Lung (tissue), 12 donors: Measurements from ENCODE around the gene RGSL1. TPM values are rescaled to one million over a fixed set of nuclear protein-coding genes. Genes with fewer than 3 reads are reported as not detected.

ENCODE experiments used
- ATAC-seq: fragments of 200-7000 bp; cut with Tn5 transposase; one replicate; pipeline ENCODE4 v1.9.1; 2020; ENCODE audit warnings: moderate number of reproducible peaks; ENCODE audit not compliant: insufficient read depth, low FRiP score
- DNase-seq, 3 donors: peaks; one replicate each; pipeline ENCODE4 v3.0.0-alpha.2; 2013 to 2017
- H3K27ac ChIP-seq, 2 donors: one replicate each; pipeline ENCODE4 v1.5.1; 2013; ENCODE audit warnings: mild to moderate bottlenecking in 2 of 2, moderate library complexity in 2 of 2, control low read depth in 1 of 2, inconsistent platforms in 1 of 2, low read depth in 1 of 2, low read length in 1 of 2
- H3K27me3 ChIP-seq, 3 donors: one replicate each; pipeline ENCODE4 v1.5.1; 2013; ENCODE audit warnings: low read length in 2 of 3; ENCODE audit not compliant: control insufficient read depth in 3 of 3, insufficient read depth in 3 of 3
- H3K36me3 ChIP-seq, 4 donors: one replicate each; pipeline ENCODE4 v1.5.1; 2013; ENCODE audit warnings: low read length in 4 of 4, mild to moderate bottlenecking in 1 of 4, moderate library complexity in 1 of 4; ENCODE audit not compliant: control insufficient read depth in 4 of 4, insufficient read depth in 4 of 4
- H3K4me1 ChIP-seq, 5 donors: one replicate each; pipeline ENCODE4 v1.5.1; 2013; ENCODE audit warnings: low read length in 5 of 5, mild to moderate bottlenecking in 2 of 5, moderate library complexity in 1 of 5; ENCODE audit not compliant: control insufficient read depth in 5 of 5, insufficient read depth in 5 of 5
- H3K4me3 ChIP-seq: one replicate; pipeline ENCODE4 v1.5.1; 2013; ENCODE audit warnings: mild to moderate bottlenecking, control low read depth, moderate library complexity
- H3K9ac ChIP-seq, 2 donors: one replicate each; pipeline ENCODE4 v1.5.1; 2013; ENCODE audit warnings: low read length in 2 of 2, control low read depth in 1 of 2; ENCODE audit not compliant: insufficient read depth in 1 of 2
- H3K9me3 ChIP-seq, 4 donors: one replicate each; pipeline ENCODE4 v1.5.1; 2013; ENCODE audit warnings: low read length in 3 of 4, mild to moderate bottlenecking in 1 of 4, moderate library complexity in 1 of 4; ENCODE audit not compliant: control insufficient read depth in 4 of 4, insufficient read depth in 3 of 4
- CTCF ChIP-seq: IDR thresholded peaks from 2 replicates; pipeline ENCODE4 v1.5.1; 2012; ENCODE audit warnings: mild to moderate bottlenecking; ENCODE audit errors: control extremely low read depth, extremely low read depth
- WGBS, 2 donors: extraction: QIAGEN DNeasy Blood & Tissue Kit; methylation state at CpG; one replicate each; pipeline ENCODE4 v1.1.7; 2013; 5-methylcytosine and 5-hydroxymethylcytosine counted together
- polyA plus RNA-seq, 2 donors: library from polyadenylated mRNA; stranded (reverse); fragments of 200-250 nt; gene quantifications; one replicate each; pipeline ENCODE4 v1.2.1, GENCODE V29; 2013
- total RNA-seq, 2 donors: library from RNA; depleted of rRNA in 1 of 2; stranded (reverse); fragments of >200 nt in 1 of 2; gene quantifications; one replicate each; pipeline ENCODE4 v1.2.1, GENCODE V29; 2014 to 2021
- donor health status: control.
- donor health status: control.
- donor health status: Bipolar disorder and iron deficiency.
- donor health status: healthy.
- donor health status: DM: yes; HTN: yes; CAD: no.

RGSL1 gene
- total and polyA plus RNA-seq, 4 donors = 0.13 TPM; not detected in 3

- H3K9ac ChIP-seq = no peak overlapping the region
- DNase-seq (no peak), ATAC-seq (no peak)
- H3K27me3 ChIP-seq = no peaks in the 10 kb centered on the region
- H3K27ac ChIP-seq = no peak overlapping the region
- peaks cover 0 to 12% (median 3%) of the 10 kb centered on the region in 5 donors for H3K4me1 ChIP-seq
- 96% methylated on average over 4 of the region's 4 CpGs for WGBS, 2 donors
- peaks cover 0 to 2% (median 0%) of the 10 kb centered on the region in 4 donors for H3K9me3 ChIP-seq
- peaks cover 0 to 16% (median 8%) of the 10 kb centered on the region in 4 donors for H3K36me3 ChIP-seq
- H3K4me3 ChIP-seq = no peak overlapping the region
- TF ChIP-seq CTCF = no peak
Measured at GRCh38 chr1:182584746-182585145, 134.8 kb downstream of the RGSL1 start.

GRCh38 chr1:182586380-182586779 is 136.4 kb downstream of the RGSL1 start:
- H3K36me3 ChIP-seq = peaks cover 0 to 8% (median 1%) of the 10 kb centered on the region in 4 donors
- H3K27me3 ChIP-seq = no peaks in the 10 kb centered on the region
- no peak overlapping the region for H3K4me3 ChIP-seq
- H3K9ac ChIP-seq = no peak overlapping the region
- no peak for ATAC-seq
- no peak for DNase-seq
- H3K27ac ChIP-seq = no peak overlapping the region
- TF ChIP-seq CTCF = no peak
- H3K9me3 ChIP-seq = no peaks in the 10 kb centered on the region
- H3K4me1 ChIP-seq = peaks cover 0 to 12% (median 3%) of the 10 kb centered on the region in 5 donors
- 78 to 88% methylated on average over 11 of the region's 11 CpGs for WGBS, 2 donors

GRCh38 chr1:182587093-182587492 is 137.1 kb downstream of the RGSL1 start:
- ATAC-seq = no peak

More at GRCh38 chr1:182587093-182587492, 137.1 kb downstream of the RGSL1 start:
- Histone ChIP-seq H3K9me3 (no peaks in the 10 kb centered on the region), H3K4me1 (peaks cover 0 to 12% (median 3%) of the 10 kb centered on the region in 5 donors), H3K4me3 (no peak overlapping the region), H3K9ac (no peak overlapping the region), H3K36me3 (peaks cover 0 to 7% (median 0%) of the 10 kb centered on the region in 4 donors), H3K27me3 (no peaks in the 10 kb centered on the region), H3K27ac (no peak overlapping the region)
- no peak for TF ChIP-seq CTCF
- no peak for DNase-seq
- 0% methylated on average over 1 of the region's 1 CpG for WGBS, 2 donors
